A549 (cell line): ENCODE measurements around the gene NTHL1.

Experiments used
- BHLHE40 ChIP-seq: IDR thresholded peaks from 2 replicates; pipeline ENCODE4 v1.6.1; 2012; ENCODE audit warnings: low read depth, low read length, inconsistent platforms
- CTCF ChIP-seq: fragments of >200 bp; sonication (Bioruptor Twin); formaldehyde crosslinking; IDR thresholded peaks from 3 replicates; pipeline ENCODE4 v1.5.1; 2016
- E2F6 ChIP-seq: IDR thresholded peaks from 2 replicates; pipeline ENCODE4 v1.6.1; 2012; ENCODE audit warnings: low read depth, borderline replicate concordance
- HOXA7 ChIP-seq: fragments of 250-450 bp; sonication (Bioruptor Pico); IDR thresholded peaks from 2 replicates; pipeline ENCODE4 v1.5.0; 2020; ENCODE audit warnings: mild to moderate bottlenecking, moderate library complexity
- MAX ChIP-seq: IDR thresholded peaks from 2 replicates; pipeline ENCODE4 v1.6.1; 2012
- POLR2A ChIP-seq: IDR thresholded peaks from 2 replicates; pipeline ENCODE4 v1.6.1; 2012; ENCODE audit warnings: mild to moderate bottlenecking, low read length
- RAD21 ChIP-seq, 2 experiments: fragments of >200 bp in 1 of 2; sonication (Bioruptor Twin) in 1 of 2; formaldehyde crosslinking in 1 of 2; IDR thresholded peaks in 1 of 2; conservative IDR thresholded peaks in 1 of 2; 2 replicates in 1 of 2; 3 replicates in 1 of 2; pipeline ENCODE4 v1.6.1; 2012 to 2018; ENCODE audit warnings: inconsistent platforms in 1 of 2
- RCOR1 ChIP-seq: fragments of 150-350 bp; IDR thresholded peaks from 2 replicates; pipeline ENCODE4 v1.6.1; 2014; ENCODE audit warnings: antibody characterized with exemption, low read length, low read depth

GRCh38 chr16:1997494-1998359 lies 49.9 kb downstream of the NTHL1 start:
- TF ChIP-seq CTCF (no peak), MAX (no peak), HOXA7 (no peak), POLR2A (no peak), E2F6 (no peak), BHLHE40 (no peak), RAD21 (conservative IDR thresholded peaks at IDR 0.05 in 1 of 2, IDR thresholded peaks at IDR 0.05 in 1 of 2) (no peak), RCOR1 (no peak)
